Neural crest cell (in vitro differentiated cells): ENCODE results near the gene H2AZ2. TPM values are rescaled to one million over a fixed set of nuclear protein-coding genes. Genes with fewer than 3 reads are reported as not detected.

Experiments used
- DNase-seq: peaks from one replicate; pipeline ENCODE4 v3.0.0; 2021; ENCODE audit warnings: low read depth, mixed read lengths, low spot score
- H3K27ac Mint-ChIP-seq: one replicate; pipeline ENCODE4 v1.8.0; 2021; ENCODE audit warnings: mild to moderate bottlenecking, mixed read lengths; ENCODE audit not compliant: unreplicated experiment
- H3K27me3 Mint-ChIP-seq: 2 replicates; pipeline ENCODE4 v1.8.0; 2021; ENCODE audit warnings: low read depth, mild to moderate bottlenecking, mixed read lengths
- H3K36me3 Mint-ChIP-seq: 2 replicates; pipeline ENCODE4 v1.8.0; 2021; ENCODE audit warnings: low read depth, mild to moderate bottlenecking, mixed read lengths
- H3K4me1 Mint-ChIP-seq: 2 replicates; pipeline ENCODE4 v1.8.0; 2021; ENCODE audit warnings: mixed read lengths
- H3K4me3 Mint-ChIP-seq: one replicate; pipeline ENCODE4 v1.8.0; 2021; ENCODE audit warnings: mild to moderate bottlenecking, mixed read lengths
- H3K9me3 Mint-ChIP-seq: 2 replicates; pipeline ENCODE4 v1.8.0; 2021; ENCODE audit warnings: mixed read lengths
- total RNA-seq: library from RNA; stranded (reverse); gene quantifications from 2 replicates; pipeline ENCODE4 v1.2.1, GENCODE V29; 2021
- TF ChIP-seq, protein P1 (sequence below): fragments of 200-600 bp; sonication (generic); conservative IDR thresholded peaks from 2 replicates; pipeline ENCODE4 v1.5.0; 2021; ENCODE audit warnings: antibody characterized with exemption, mild to moderate bottlenecking

Gene H2AZ2
- total RNA-seq, 1 donor from 2014 or later, result 351 TPM

DNA sequence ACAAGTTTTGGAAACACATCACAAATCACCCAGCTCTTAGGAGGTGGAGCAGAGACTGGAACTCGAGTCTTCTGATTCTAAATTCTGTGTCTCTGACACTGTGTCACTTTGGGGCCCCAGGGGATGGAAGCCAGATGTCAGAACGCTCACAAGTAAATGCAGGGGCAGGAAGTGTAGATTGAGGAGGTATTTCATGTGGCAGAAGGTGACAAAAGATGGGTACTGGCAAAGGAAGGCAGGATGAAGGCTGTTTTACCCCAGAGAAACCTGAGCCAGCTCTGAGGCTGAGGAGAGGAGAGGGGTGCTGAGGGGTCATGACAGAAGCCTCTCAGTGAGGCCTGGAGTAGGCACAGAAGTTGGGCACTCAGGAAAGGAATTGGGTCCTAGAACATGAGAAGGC lies 43.5 kb upstream of the H2AZ2 start:
- Mint-ChIP-seq H3K27ac (peak overlapping the region; percentile 39), H3K9me3 (no peaks in the 10 kb centered on the region), H3K4me1 (peaks cover 12% of the 10 kb centered on the region), H3K4me3 (no peak overlapping the region), H3K27me3 (peaks cover 2% of the 10 kb centered on the region), H3K36me3 (no peaks in the 10 kb centered on the region)
- no peak for DNase-seq
- TF ChIP-seq, protein P1, sequence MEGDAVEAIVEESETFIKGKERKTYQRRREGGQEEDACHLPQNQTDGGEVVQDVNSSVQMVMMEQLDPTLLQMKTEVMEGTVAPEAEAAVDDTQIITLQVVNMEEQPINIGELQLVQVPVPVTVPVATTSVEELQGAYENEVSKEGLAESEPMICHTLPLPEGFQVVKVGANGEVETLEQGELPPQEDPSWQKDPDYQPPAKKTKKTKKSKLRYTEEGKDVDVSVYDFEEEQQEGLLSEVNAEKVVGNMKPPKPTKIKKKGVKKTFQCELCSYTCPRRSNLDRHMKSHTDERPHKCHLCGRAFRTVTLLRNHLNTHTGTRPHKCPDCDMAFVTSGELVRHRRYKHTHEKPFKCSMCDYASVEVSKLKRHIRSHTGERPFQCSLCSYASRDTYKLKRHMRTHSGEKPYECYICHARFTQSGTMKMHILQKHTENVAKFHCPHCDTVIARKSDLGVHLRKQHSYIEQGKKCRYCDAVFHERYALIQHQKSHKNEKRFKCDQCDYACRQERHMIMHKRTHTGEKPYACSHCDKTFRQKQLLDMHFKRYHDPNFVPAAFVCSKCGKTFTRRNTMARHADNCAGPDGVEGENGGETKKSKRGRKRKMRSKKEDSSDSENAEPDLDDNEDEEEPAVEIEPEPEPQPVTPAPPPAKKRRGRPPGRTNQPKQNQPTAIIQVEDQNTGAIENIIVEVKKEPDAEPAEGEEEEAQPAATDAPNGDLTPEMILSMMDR, result no peak

DNA sequence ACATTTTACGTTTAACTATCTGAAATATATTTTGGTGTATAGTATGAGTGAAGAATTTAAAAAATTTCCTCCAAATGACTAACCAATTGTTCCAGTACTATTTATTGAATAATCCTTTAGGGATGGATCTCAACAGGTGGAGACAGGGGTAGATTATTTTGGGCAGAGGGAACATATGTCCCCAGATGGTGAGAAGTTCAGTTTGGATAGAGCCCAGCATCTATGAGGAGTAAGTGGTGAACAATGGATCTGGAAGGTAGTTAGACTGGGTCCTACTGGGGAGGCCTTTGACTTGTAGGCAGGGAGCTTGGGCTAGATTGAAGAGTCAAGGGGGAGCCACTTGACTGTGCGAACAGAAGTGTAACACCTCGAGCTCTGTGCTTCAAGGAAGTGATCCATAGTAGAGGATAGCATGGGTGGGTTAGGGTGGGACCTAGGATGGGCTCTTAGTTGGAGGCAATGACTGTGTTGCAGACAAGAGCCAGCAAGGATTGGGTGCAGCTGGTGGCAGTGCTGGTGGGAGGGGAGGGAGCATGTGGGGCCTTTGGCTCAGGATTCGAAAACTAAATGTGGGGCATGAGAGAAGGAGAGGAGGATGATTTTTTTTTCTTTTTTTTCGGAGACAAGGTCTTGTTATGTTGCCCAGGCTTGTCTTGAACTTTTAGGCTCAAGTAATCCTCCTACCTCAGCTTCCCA lies 41.3 kb upstream of the H2AZ2 start:
- Mint-ChIP-seq H3K27ac (no peak overlapping the region), H3K4me1 (peaks cover 9% of the 10 kb centered on the region), H3K27me3 (peaks cover 2% of the 10 kb centered on the region), H3K9me3 (no peaks in the 10 kb centered on the region), H3K4me3 (no peak overlapping the region), H3K36me3 (peaks cover 3% of the 10 kb centered on the region)
- TF ChIP-seq, protein P1, result no peak
- no peak for DNase-seq

DNA sequence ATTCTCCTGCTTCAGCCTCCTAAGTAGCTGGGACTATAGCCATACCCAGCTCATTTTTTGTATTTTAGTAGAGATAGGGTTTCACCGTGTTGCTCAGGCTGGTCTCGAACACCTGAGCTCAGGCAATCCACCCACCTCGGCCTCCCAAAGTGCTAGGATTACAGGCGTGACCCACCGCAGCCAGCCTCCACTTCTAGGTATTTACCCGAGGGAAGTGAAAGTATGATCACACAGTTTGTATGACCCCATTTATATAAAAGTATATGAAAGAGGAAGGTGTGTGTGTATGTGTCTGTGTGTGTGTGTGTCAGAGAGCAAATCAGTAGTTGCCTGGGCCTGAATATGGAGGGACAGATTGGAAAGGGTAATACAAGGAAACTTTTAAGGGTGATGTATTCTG lies 39.4 kb upstream of the H2AZ2 start:
- Mint-ChIP-seq H3K36me3 (peaks cover 3% of the 10 kb centered on the region), H3K4me1 (peaks cover 28% of the 10 kb centered on the region), H3K27me3 (no peaks in the 10 kb centered on the region), H3K27ac (no peak overlapping the region), H3K9me3 (no peaks in the 10 kb centered on the region), H3K4me3 (peak overlapping the region; percentile 98)
- TF ChIP-seq, protein P1, result no peak
- DNase-seq, result no peak

DNA sequence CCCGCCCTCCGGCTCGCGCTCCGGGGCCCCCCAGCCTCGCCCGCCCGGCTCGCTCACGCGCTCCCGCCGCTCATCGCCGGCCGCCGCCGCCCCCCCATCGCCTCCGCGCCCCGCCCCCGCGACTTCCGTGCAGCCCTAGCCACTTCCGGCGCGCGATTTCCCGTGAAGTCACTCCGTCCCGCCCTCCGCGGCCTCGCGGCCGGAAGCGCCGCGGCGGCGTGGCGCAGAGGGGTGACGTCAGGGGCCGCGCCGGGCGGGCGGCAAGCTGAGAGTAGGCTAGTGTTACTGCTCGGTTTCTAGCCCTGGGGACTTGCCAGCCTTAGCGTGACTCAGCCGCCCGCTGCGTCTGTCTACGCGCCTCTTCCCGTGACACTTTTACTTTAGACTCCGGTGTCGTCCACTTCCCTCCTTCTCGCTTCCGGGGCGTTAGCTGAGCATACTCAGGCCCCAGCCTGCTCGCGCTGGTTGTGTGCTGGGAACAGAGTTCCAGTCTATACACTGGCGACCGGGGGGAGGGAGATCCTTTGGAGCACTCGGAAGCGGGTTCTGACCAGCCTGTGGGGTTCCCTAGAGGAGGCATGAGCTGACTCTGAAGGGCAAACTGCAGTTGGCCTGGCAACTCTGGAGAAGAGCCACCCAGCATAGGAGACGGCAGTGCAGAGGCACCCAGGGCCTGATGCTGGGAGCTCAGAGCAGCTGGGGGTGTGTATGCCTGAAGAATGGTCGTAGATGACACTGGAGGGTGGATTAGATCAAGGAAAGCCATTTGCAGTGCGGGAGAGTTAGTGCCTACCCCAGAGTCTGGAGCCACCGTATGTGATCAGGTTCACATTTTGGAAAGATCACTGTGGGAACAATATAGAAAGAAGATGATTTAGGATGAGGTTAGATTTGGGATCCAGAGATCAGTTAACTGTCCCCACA lies 37.8 kb upstream of the H2AZ2 start, which contains the start of gene PURB:
Gene PURB, minus strand, starts transcription at position 137 of the 924 bp plus-strand sequence. CDS start 182 bp downstream, outside the sequence.
- no peaks in the 10 kb centered on the region for H3K27me3 Mint-ChIP-seq
- DNase-seq, result peak; percentile 91
- peak within 1 kb of the TSS; percentile 100 for H3K27ac Mint-ChIP-seq
- peaks cover 6% of the 10 kb centered on the region for H3K36me3 Mint-ChIP-seq
- peaks cover 45% of the 10 kb centered on the region for H3K4me1 Mint-ChIP-seq
- H3K9me3 Mint-ChIP-seq, result no peaks in the 10 kb centered on the region
- H3K4me3 Mint-ChIP-seq, result peak within 1 kb of the TSS; percentile 98
- TF ChIP-seq, protein P1, result no peak

DNA sequence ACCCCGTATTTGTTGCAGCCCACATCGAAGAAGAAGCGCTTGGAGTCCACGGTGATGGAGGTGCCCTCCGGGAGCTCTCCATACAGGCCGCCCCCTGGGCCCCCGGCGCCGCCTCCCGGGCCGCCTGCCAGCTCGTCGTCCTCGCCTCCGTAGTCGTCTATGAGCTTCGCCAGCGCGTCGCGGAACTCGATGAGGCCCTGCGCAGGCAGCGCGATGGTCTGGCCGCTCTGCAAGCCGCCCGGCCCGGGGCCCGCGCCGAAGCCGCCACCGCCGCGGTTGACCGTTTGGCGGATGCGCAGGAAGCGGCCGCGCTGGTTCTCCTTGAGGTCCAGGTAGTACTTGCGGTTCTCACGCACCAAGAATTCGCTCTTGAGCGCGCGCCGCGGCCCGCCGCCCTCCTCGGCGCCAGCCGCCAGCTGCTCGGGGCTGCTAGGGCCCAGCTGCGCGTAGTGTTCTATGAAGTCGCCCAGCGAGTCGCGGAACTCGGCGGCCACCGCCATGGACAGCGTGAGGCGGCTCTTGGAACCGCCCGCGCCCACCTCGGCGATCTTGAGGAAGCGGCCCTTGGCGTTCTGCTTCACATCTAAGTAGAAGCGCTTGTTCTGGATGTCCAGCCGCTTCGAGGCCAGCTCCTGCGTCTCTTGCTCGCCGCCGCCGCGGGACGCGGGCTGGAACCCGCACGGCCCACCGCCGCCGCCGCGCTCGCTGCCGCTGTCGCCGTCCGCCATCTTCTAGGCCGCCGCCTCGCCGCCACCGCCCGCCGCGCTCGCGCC lies 36.9 kb upstream of the H2AZ2 start:
- peak overlapping the region; percentile 73 for H3K27ac Mint-ChIP-seq
- no peaks in the 10 kb centered on the region for H3K9me3 Mint-ChIP-seq
- TF ChIP-seq, protein P1, result no peak
- H3K4me3 Mint-ChIP-seq, result peak overlapping the region; percentile 90
- H3K27me3 Mint-ChIP-seq, result no peaks in the 10 kb centered on the region
- DNase-seq, result peak; percentile 45
- peaks cover 9% of the 10 kb centered on the region for H3K36me3 Mint-ChIP-seq
- peaks cover 53% of the 10 kb centered on the region for H3K4me1 Mint-ChIP-seq
